ENCODE results near the gene ADSL.

Gene ADSL

GRCh38 chr22:40328546-40329456 lies 17.5 kb upstream of the ADSL start:
- DNase-seq: peak; percentile 37 to 61 (median 52)

GRCh38 chr22:40329466-40329865 lies 16.8 kb upstream of the ADSL start:
- no peak for DNase-seq

- DNase-seq: no peak
These were observed 16.2 kb upstream of the ADSL start for GRCh38 chr22:40330086-40330485.

- DNase-seq: peak; percentile 14 to 46 (median 40)
These were observed 15.7 kb upstream of the ADSL start for GRCh38 chr22:40330615-40331014.

- no peak for DNase-seq
These were observed 14.6 kb upstream of the ADSL start for GRCh38 chr22:40331706-40332105.

GRCh38 chr22:40332319-40332781 lies 13.9 kb upstream of the ADSL start:
- DNase-seq: no peak

- DNase-seq: no peak
These were observed 12.2 kb upstream of the ADSL start for GRCh38 chr22:40334060-40334459.

GRCh38 chr22:40334899-40335298 lies 11.4 kb upstream of the ADSL start:
- no peak for DNase-seq

GRCh38 chr22:40335358-40335757 lies 10.9 kb upstream of the ADSL start:
- DNase-seq: no peak

- DNase-seq: no peak
These were observed 6.3 kb upstream of the ADSL start for GRCh38 chr22:40340044-40340443.

- DNase-seq: no peak
These were observed 4.7 kb upstream of the ADSL start for GRCh38 chr22:40341604-40342003.

GRCh38 chr22:40342521-40342920 lies 3.8 kb upstream of the ADSL start:
- DNase-seq: no peak

GRCh38 chr22:40345271-40345670 lies 1.0 kb upstream of the ADSL start:
- no peak for DNase-seq

GRCh38 chr22:40345815-40346184 lies 500 bp upstream of the ADSL start:
- peak; percentile 47 to 73 (median 51) for DNase-seq

- DNase-seq: no peak
These were observed 1.0 kb downstream of the ADSL start for GRCh38 chr22:40347300-40347699.

GRCh38 chr22:40348025-40348658 lies 1.8 kb downstream of the ADSL start:
- DNase-seq: peak; percentile 54 to 74 (median 68)

- DNase-seq: no peak
These were observed 6.5 kb downstream of the ADSL start for GRCh38 chr22:40352763-40353162.

GRCh38 chr22:40361100-40361499 lies 14.8 kb downstream of the ADSL start:
- DNase-seq: no peak

GRCh38 chr22:40363059-40363458 lies 16.8 kb downstream of the ADSL start:
- no peak for DNase-seq

GRCh38 chr22:40364431-40364830 lies 18.1 kb downstream of the ADSL start:
- no peak for DNase-seq

GRCh38 chr22:40366068-40366467 lies 19.8 kb downstream of the ADSL start:
- DNase-seq: no peak

GRCh38 chr22:40367342-40367741 lies 21.0 kb downstream of the ADSL start:
- no peak for DNase-seq

- DNase-seq: no peak
These were observed 21.7 kb downstream of the ADSL start for GRCh38 chr22:40368016-40368415.

- peak; percentile 20 to 74 (median 46) for DNase-seq
These were observed 22.5 kb downstream of the ADSL start for GRCh38 chr22:40368836-40369235.
